Muscle layer of duodenum (tissue), 2 donors: ENCODE data around the gene LDHA.
"Not testable (repeated sequence)": the region's sequence is repeated elsewhere in the genome, so short reads cannot be mapped to it uniquely, and the experiment has no call there.

Experiments used
- H3K27ac ChIP-seq: one replicate; pipeline ENCODE4 v1.7.0; 2013; ENCODE audit warnings: mild to moderate bottlenecking, low read length
- H3K27me3 ChIP-seq: one replicate; pipeline ENCODE4 v1.7.0; 2013; ENCODE audit warnings: low read depth, mild to moderate bottlenecking, control low read depth, low read length
- H3K36me3 ChIP-seq, 2 donors: one replicate each; pipeline ENCODE4 v1.7.0; 2013; ENCODE audit warnings: low read length in 2 of 2, control low read depth in 1 of 2, mild to moderate bottlenecking in 1 of 2; ENCODE audit not compliant: insufficient read depth in 2 of 2, control insufficient read depth in 1 of 2
- H3K4me1 ChIP-seq, 2 donors: one replicate each; pipeline ENCODE4 v1.7.0; 2013; ENCODE audit warnings: low read length in 2 of 2, mild to moderate bottlenecking in 2 of 2, control low read depth in 1 of 2, moderate library complexity in 1 of 2; ENCODE audit not compliant: insufficient read depth in 2 of 2, control insufficient read depth in 1 of 2
- H3K4me3 ChIP-seq, 2 donors: one replicate each; pipeline ENCODE4 v1.7.0; 2013; ENCODE audit warnings: low read length in 2 of 2, low read depth in 1 of 2, mild to moderate bottlenecking in 1 of 2
- H3K9me3 ChIP-seq, 2 donors: one replicate each; pipeline ENCODE4 v1.7.0; 2013; ENCODE audit warnings: low read length in 2 of 2, control low read depth in 1 of 2, mild to moderate bottlenecking in 1 of 2; ENCODE audit not compliant: control insufficient read depth in 1 of 2
- donor health status: healthy.

LDHA gene

DNA sequence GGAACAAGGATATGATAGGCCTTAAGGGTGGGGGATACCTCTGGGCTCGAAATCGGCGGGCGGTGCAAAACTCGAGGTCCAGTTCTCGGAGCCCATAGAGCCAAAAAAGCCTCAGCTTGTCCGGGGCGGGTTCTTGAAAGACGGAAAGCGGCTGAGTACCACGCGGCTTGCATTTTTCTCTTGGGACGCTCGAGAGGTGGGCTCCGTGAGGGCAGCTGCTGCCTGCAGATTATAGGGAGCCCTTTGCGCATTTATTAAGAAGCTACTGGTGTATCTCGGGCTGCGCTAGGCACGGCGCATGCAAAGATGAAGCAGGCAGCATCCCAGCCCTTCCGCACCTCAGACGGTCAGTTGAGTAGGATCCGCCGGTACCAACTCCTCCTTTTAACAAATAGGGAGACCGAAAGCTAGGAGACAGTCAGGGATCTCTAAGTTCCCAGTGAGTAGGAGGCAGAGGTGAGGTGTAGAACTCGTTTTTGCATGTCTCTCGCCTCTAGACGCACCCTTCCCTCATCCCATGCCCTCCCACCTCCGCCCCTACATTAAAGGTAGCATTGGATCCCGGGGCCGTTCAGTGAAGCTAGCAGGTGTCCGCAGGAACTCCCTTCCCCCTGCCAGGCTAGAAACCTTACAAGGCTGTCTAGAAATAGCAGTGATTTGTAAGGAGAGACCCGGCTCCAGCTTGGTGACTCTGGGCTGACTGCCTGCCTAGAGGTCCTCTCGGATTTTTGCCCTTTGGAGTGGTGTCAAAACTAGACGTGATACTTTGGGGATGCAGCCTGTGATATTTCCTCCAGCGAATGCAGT is 768 bp downstream of the LDHA start:
- Histone ChIP-seq H3K27me3 (no peaks in the 10 kb centered on the region), H3K27ac (peak overlapping the region; percentile 98), H3K4me3 (peak overlapping the region; percentile 91 to 96), H3K4me1 (peaks cover 7 to 11% of the 10 kb centered on the region in 2 donors), H3K9me3 (no peaks in the 10 kb centered on the region), H3K36me3 (peaks cover 31 to 36% of the 10 kb centered on the region in 2 donors)

DNA sequence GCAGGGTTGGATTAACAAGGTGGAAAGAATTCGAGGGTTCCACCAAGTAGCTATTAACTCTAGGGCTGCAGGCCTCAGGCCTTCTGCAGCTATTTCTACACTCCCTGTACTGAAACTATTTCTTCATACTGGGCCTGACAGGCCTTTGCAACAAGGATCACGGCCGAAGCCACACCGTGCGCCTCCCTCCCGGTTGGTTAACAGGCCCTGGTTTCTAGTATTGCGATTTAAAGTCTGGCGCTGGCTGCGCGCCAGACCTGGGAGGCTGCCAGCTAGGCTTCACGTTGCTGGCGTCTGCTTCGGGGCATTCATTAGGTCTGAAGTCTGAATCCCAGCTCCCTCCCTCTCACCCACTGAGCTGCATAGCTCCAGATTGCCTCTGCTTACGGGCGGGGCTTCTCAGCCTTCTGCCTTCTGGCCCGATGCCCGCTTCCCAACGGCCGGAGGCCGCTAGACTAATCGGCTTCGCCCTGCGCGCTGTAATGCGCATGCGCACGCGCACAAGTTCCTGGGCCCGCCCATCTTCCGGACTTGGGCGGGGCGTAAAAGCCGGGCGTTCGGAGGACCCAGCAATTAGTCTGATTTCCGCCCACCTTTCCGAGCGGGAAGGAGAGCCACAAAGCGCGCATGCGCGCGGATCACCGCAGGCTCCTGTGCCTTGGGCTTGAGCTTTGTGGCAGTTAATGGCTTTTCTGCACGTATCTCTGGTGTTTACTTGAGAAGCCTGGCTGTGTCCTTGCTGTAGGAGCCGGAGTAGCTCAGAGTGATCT is 1.6 kb downstream of the LDHA start:
- Histone ChIP-seq H3K4me3 (peak overlapping the region; percentile 91 to 96), H3K36me3 (peaks cover 38 to 43% of the 10 kb centered on the region in 2 donors), H3K9me3 (no peaks in the 10 kb centered on the region), H3K27ac (peak overlapping the region; percentile 98), H3K4me1 (peaks cover 7 to 11% of the 10 kb centered on the region in 2 donors), H3K27me3 (no peaks in the 10 kb centered on the region)

DNA sequence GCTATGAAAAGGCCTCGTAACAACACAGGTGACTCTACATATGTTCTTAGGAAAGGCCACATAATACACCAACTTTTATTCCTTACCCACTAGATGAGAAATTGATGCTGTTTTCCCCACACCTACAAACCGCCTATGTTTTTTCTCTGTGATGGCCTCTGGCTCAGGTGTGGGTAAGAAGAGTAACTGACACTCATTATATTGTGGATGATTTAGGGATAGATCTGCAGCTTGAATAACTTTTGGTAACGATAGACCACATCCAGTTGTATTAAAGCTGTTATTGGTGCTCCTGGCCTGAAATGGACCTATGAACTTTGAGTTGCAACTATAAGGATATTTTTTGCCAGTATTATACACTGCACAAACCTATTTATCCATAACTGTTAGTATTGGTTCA is 3.6 kb downstream of the LDHA start:
- Histone ChIP-seq H3K27ac (no peak overlapping the region), H3K36me3 (peaks cover 48 to 55% of the 10 kb centered on the region in 2 donors), H3K4me1 (peaks cover 7 to 11% of the 10 kb centered on the region in 2 donors), H3K27me3 (no peaks in the 10 kb centered on the region), H3K9me3 (no peaks in the 10 kb centered on the region), H3K4me3 (no peak overlapping the region)

DNA sequence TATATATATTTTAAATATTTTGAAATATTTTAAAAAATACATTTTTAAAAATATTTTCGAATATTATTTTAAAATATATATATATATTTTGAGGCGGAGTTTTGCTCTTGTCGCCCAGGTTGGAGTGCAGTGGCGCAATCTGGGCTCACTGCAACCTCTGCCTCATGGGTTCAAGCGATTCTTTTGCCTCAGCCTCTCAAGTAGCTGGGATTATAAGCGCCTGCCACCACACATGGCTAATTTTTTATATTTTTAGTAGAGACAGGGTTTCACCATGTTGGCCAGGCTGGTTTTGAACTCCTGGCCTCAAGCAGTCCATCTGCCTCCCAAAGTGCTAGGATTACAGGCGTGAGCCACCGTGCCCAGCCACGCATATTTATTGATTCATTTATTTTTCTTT is 6.7 kb downstream of the LDHA start:
- H3K27ac ChIP-seq, H3K9me3 ChIP-seq, H3K27me3 ChIP-seq, H3K4me1 ChIP-seq, H3K4me3 ChIP-seq: not testable (repeated sequence)
- peaks cover 70 to 79% of the 10 kb centered on the region in 2 donors for H3K36me3 ChIP-seq

DNA sequence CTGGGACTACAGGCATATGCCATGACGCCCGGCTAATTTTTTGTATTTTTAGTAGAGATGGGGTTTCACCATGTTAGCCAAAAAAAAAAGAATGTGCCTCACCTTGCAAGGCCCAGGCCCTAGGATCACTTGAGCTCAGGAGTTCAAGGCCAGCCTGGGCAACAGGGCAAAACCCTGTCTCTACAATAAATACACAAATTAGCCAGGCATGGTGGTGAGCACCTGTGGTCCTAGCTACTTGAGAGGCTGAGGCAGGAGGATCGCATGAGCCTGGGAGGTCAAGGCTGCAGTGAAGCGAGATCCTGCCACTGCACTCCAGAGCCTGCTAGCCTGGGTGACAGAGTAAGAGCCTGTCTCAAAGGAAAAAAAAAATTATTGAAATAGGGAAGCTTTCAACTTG is 9.7 kb downstream of the LDHA start:
- Histone ChIP-seq H3K4me1 (no peaks in the 10 kb centered on the region), H3K36me3 (peaks cover 66 to 76% of the 10 kb centered on the region in 2 donors), H3K4me3 (no peak overlapping the region), H3K27ac (no peak overlapping the region), H3K27me3 (no peaks in the 10 kb centered on the region), H3K9me3 (no peaks in the 10 kb centered on the region)

DNA sequence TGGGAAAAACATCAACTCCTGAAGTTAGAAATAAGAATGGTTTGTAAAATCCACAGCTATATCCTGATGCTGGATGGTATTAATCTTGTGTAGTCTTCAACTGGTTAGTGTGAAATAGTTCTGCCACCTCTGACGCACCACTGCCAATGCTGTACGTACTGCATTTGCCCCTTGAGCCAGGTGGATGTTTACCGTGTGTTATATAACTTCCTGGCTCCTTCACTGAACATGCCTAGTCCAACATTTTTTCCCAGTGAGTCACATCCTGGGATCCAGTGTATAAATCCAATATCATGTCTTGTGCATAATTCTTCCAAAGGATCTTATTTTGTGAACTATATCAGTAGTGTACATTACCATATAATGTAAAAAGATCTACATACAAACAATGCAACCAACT is 13.0 kb downstream of the LDHA start:
- H3K9me3 ChIP-seq, H3K4me1 ChIP-seq, H3K27me3 ChIP-seq, H3K4me3 ChIP-seq, H3K27ac ChIP-seq: not testable (repeated sequence)
- peaks cover 44 to 52% of the 10 kb centered on the region in 2 donors for H3K36me3 ChIP-seq

DNA sequence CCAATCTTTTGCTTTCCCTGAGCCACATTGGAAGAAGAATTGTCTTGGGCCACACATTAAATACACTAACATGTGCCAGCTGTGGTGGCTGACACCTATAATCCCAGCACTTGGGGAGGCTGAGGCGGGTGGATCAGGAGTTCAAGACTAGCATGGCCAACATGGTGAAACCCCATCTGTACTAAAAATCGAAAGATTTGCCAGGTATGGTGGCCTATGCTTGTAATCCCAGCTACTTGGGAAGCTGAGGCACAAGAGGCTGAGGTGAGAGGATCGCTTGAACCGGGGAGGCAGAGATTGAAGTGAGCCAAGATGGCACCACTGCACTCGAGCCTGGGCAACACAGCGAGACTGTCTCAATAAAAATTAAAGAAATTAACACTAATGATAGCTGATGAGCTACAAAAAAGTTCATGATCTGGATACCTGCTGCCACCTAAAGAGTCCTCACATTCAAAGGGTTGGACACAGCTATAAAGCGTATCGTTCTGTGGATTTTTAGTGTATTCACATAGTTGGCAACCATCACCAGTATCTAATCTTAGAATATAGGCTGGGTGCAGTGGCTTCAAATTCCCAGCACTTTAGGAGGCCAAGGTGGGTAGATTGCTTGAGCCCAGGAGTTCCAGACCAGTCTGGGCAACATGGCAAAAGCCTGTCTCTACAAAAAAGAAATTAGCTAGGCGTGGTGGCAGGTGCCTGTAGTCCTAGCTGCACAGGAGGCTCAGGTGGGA is 14.4 kb downstream of the LDHA start:
- Histone ChIP-seq H3K9me3 (no peaks in the 10 kb centered on the region), H3K27ac (no peak overlapping the region), H3K36me3 (peaks cover 32 to 39% of the 10 kb centered on the region in 2 donors), H3K4me1 (peaks cover 0 to 3% of the 10 kb centered on the region in 2 donors), H3K4me3 (no peak overlapping the region), H3K27me3 (no peaks in the 10 kb centered on the region)

DNA sequence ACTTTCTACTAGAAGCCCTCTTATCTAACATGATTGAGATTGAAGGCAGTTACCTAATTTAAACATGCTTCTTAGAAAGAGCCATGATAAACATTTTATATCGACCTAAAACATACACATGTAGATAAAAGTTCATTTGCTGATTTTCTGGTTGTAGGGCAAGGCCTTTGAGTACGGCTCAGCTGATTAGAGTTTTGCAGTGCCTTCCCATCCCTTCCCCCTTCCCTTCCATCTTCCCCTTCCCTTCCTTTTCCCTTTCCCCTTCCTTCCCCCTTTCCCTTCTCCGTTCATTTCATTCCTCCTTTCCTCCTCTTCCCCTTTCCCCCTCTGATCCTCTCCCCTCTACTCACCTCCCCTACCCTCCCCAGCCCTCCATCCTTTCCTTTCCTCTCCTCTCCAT is 22.1 kb downstream of the LDHA start:
- no peaks in the 10 kb centered on the region for H3K9me3 ChIP-seq
- H3K27ac ChIP-seq, result no peak overlapping the region
- H3K4me3 ChIP-seq, result no peak overlapping the region
- H3K36me3 ChIP-seq, result no peaks in the 10 kb centered on the region
- H3K27me3 ChIP-seq, result no peaks in the 10 kb centered on the region
- peaks cover 0 to 3% of the 10 kb centered on the region in 2 donors for H3K4me1 ChIP-seq

DNA sequence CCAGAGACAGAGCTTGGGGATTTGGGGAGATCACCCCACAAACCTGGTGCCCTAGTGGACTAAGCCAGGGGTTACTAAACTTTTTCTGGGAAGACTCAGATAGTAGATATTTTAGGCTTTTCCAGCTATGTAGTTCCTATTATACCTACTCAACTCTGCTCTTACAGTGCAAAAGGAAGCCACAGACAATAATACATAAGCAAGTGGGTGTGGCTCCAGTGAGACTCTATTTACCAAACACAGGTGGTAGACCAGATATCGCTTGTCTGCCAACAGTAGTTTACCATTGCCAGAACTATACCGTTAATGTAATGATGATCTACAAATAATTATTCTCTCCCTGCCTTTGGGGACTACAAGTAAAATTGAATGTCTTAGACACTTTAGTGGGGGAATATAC is 24.7 kb downstream of the LDHA start:
- no peak overlapping the region for H3K27ac ChIP-seq

DNA sequence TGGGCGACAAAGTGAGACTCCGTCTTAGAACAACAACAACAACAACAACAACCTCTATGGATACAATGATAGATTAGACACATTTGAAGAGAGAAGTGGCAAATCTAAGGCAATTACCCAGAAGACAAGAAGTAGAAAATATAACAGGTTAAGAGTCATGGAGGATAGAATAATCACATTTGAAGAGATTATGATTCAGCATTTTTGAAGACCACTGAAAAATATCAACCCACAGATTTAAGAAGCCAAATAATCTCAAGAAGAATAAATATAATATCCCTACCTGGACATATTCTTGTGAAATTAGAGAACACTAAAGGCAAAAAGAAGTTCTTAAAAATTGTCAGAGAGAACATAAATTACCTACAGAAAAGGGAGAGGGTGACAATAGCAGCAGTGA is 25.7 kb downstream of the LDHA start:
- no peak overlapping the region for H3K27ac ChIP-seq
- no peaks in the 10 kb centered on the region for H3K4me1 ChIP-seq
- no peaks in the 10 kb centered on the region for H3K36me3 ChIP-seq
- no peaks in the 10 kb centered on the region for H3K9me3 ChIP-seq
- no peak overlapping the region for H3K4me3 ChIP-seq
- no peaks in the 10 kb centered on the region for H3K27me3 ChIP-seq

More for the DNA sequence above, 24.7 kb downstream of the LDHA start:
- no peaks in the 10 kb centered on the region for H3K36me3 ChIP-seq
- H3K4me3 ChIP-seq, result no peak overlapping the region
- no peaks in the 10 kb centered on the region for H3K4me1 ChIP-seq
- H3K27me3 ChIP-seq, result no peaks in the 10 kb centered on the region
- H3K9me3 ChIP-seq, result no peaks in the 10 kb centered on the region

DNA sequence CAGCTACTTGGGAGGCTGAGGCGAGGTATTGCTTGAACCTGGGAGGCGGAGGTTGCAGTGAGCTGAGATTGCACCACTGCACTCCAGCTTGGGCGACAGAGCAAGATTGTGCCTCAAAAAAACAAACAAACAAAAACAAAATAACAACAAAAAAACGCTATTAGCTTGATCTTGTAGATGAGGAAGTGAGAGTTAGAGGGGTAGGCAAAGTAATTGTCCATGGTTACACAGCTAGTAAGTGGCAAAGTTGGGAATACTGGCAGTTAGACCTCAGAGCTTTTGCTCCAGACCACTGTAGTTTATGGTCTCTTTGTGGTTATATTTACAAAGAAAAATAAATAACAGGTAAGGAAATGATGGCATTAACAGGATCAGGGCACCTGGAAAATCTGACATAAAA is 32.9 kb downstream of the LDHA start:
- Histone ChIP-seq H3K4me3 (no peak overlapping the region), H3K27ac (no peak overlapping the region), H3K27me3 (no peaks in the 10 kb centered on the region), H3K9me3 (no peaks in the 10 kb centered on the region), H3K36me3 (no peaks in the 10 kb centered on the region), H3K4me1 (no peaks in the 10 kb centered on the region)
